Measurements from ENCODE around the gene ARID3A.
A peak's percentile ranks its signal among the peaks of the same experiment; 100 is the strongest.
"Not testable (repeated sequence)": the region's sequence is repeated elsewhere in the genome, so short reads cannot be mapped to it uniquely, and the experiment has no call there.

ARID3A gene

DNA sequence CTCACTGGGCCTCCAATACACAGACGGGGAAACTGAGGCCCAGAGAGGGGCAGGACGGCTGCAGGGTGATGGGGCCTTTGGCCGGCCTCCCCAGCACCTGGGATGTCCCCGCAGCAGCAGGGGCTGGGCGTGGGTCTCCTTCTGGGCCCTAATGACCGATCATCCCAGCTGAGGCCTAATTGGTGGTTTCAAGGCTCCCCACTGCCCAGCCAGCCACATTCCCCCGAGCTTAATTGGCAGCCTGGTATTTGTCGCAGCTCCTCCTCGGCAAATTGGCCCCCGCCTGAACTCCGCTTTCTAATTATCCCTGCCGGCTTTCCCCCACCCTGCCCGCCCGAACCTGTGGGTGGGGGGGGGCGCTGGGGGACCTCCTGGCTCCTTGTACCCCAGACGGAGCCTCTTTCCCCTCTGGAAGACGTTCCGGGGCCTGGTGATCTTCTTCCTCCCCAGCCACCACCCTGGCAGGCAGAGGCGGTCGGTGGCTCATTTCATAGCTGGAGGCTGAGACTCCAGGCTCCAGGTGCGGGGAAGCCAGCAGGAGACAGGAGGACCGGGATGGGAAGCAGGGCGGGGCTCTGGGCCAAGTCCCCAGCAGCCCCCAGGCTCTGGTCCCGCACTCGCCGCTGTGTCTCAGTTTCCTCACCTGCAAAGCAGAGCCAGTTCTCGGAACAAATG, 31.1 kb downstream of the ARID3A start:
- Histone ChIP-seq H3K4me1 (ENCODE audit: control insufficient read depth, insufficient read depth, low read length) (peaks cover 16% of the 10 kb centered on the region), H3K9me3 (replicated peaks; ENCODE audit: low read length) (no peaks in the 10 kb centered on the region), H3K4me3 (ENCODE audit: low read length) (no peak overlapping the region), H3K9ac (ENCODE audit: low read depth, low read length) (no peak overlapping the region), H3K27me3 (ENCODE audit: control insufficient read depth, insufficient read depth, low read length) (no peaks in the 10 kb centered on the region), H3K4me2 (ENCODE audit: low read length) (peak overlapping the region; percentile 21), H3K36me3 (ENCODE audit: insufficient read depth, low read length) (no peaks in the 10 kb centered on the region)

GRCh38 chr19:957578-957977, 31.7 kb downstream of the ARID3A start:
- peaks cover 19% of the 10 kb centered on the region for H3K4me1 ChIP-seq (ENCODE audit: control insufficient read depth, insufficient read depth, low read length)
- not testable (repeated sequence) for H3K27me3 ChIP-seq (ENCODE audit: control insufficient read depth, insufficient read depth, low read length); H3K9ac ChIP-seq (ENCODE audit: low read depth, low read length)

GRCh38 chr19:958967-959855, 33.4 kb downstream of the ARID3A start:
- Histone ChIP-seq H3K4me3 (ENCODE audit: low read length) (no peak overlapping the region), H3K9ac (ENCODE audit: low read depth, low read length) (no peak overlapping the region), H3K4me1 (ENCODE audit: control insufficient read depth, insufficient read depth, low read length) (peaks cover 24% of the 10 kb centered on the region), H3K9me3 (replicated peaks; ENCODE audit: low read length) (no peaks in the 10 kb centered on the region), H3K27me3 (ENCODE audit: control insufficient read depth, insufficient read depth, low read length) (no peaks in the 10 kb centered on the region), H3K36me3 (ENCODE audit: insufficient read depth, low read length) (peaks cover 2% of the 10 kb centered on the region), H3K4me2 (ENCODE audit: low read length) (no peak overlapping the region)

More at GRCh38 chr19:957578-957977, 31.7 kb downstream of the ARID3A start:
- H3K9me3 ChIP-seq (replicated peaks; ENCODE audit: low read length); H3K36me3 ChIP-seq (ENCODE audit: insufficient read depth, low read length); H3K4me2 ChIP-seq (ENCODE audit: low read length); H3K4me3 ChIP-seq (ENCODE audit: low read length): not testable (repeated sequence)

DNA sequence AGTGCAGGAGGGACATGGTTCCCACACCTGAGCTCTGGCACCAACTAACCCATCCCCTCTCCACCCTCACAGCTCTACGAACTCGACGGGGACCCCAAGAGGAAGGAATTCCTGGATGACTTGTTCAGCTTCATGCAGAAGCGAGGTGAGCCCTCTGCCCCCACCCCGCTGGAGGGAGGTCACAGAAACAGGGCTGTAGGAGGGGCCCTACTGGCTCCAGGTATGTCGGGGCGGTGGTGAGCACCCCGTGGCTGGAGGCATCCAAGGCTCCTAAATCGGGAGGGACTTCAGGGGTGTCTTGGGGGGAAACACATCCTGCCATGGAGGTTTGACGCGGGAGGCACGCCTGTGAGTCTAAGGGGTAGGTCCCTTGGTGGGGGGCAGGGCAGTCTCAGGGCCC, 34.2 kb downstream of the ARID3A start:
- peaks cover 24% of the 10 kb centered on the region for H3K4me1 ChIP-seq (ENCODE audit: control insufficient read depth, insufficient read depth, low read length)
- H3K36me3 ChIP-seq (ENCODE audit: insufficient read depth, low read length) = peaks cover 9% of the 10 kb centered on the region
- H3K27me3 ChIP-seq (ENCODE audit: control insufficient read depth, insufficient read depth, low read length) = no peaks in the 10 kb centered on the region

GRCh38 chr19:960601-960938, 34.7 kb downstream of the ARID3A start:
- Histone ChIP-seq H3K4me2 (ENCODE audit: low read length) (no peak overlapping the region), H3K36me3 (ENCODE audit: insufficient read depth, low read length) (peaks cover 15% of the 10 kb centered on the region)

More for the DNA sequence above, 34.2 kb downstream of the ARID3A start:
- no peak overlapping the region for H3K4me3 ChIP-seq (ENCODE audit: low read length)
- H3K9me3 ChIP-seq (replicated peaks; ENCODE audit: low read length) = no peaks in the 10 kb centered on the region
- no peak overlapping the region for H3K9ac ChIP-seq (ENCODE audit: low read depth, low read length)
- H3K4me2 ChIP-seq (ENCODE audit: low read length) = no peak overlapping the region

GRCh38 chr19:961866-962620, 36.2 kb downstream of the ARID3A start:
- H3K9me3 ChIP-seq (replicated peaks; ENCODE audit: low read length) = no peaks in the 10 kb centered on the region
- H3K4me1 ChIP-seq (ENCODE audit: control insufficient read depth, insufficient read depth, low read length) = peaks cover 18% of the 10 kb centered on the region
- peaks cover 20% of the 10 kb centered on the region for H3K36me3 ChIP-seq (ENCODE audit: insufficient read depth, low read length)
- no peaks in the 10 kb centered on the region for H3K27me3 ChIP-seq (ENCODE audit: control insufficient read depth, insufficient read depth, low read length)
- H3K4me2 ChIP-seq (ENCODE audit: low read length) = no peak overlapping the region
- H3K4me3 ChIP-seq (ENCODE audit: low read length) = no peak overlapping the region
- H3K9ac ChIP-seq (ENCODE audit: low read depth, low read length) = no peak overlapping the region

More at GRCh38 chr19:960601-960938, 34.7 kb downstream of the ARID3A start:
- H3K4me1 ChIP-seq (ENCODE audit: control insufficient read depth, insufficient read depth, low read length) = peaks cover 24% of the 10 kb centered on the region
- no peaks in the 10 kb centered on the region for H3K9me3 ChIP-seq (replicated peaks; ENCODE audit: low read length)
- H3K4me3 ChIP-seq (ENCODE audit: low read length) = no peak overlapping the region
- H3K27me3 ChIP-seq (ENCODE audit: control insufficient read depth, insufficient read depth, low read length) = no peaks in the 10 kb centered on the region
- H3K9ac ChIP-seq (ENCODE audit: low read depth, low read length) = no peak overlapping the region

DNA sequence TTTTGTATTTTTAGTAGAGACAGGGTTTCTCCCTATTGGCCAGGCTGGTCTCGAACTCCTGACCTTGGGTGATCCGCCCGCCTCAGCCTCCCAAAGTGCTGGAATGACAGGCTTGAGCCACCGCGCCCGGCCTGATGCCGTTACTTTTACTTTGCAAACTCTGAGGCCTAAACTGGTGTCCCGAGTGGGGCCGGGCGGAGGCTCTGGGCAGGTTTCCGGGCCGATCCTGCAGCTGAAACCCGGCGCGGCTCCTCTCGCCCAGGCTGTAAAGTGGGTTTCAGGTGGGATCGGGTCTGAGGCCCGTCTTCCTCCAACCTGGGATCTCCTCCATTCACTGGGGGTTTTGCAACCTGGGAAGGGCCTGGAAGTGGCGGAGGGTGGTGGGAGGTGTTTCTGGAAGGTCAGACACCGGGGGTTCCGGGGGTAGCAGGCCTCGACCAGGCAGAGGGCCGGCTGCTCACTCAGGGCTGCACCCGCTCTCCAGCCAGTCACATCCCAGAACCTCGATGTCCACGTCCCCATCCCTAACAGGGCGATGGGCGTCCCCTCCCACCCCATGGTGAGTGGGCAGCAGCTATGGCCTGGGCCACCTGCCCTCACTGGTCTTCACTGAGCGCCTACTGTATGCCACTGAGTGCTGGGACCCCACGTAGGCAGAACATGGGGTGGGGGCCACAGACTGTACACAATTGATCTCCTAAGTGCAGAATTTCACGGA, 37.0 kb downstream of the ARID3A start:
- Histone ChIP-seq H3K4me3 (ENCODE audit: low read length) (no peak overlapping the region), H3K9me3 (replicated peaks; ENCODE audit: low read length) (no peaks in the 10 kb centered on the region), H3K4me2 (ENCODE audit: low read length) (no peak overlapping the region), H3K36me3 (ENCODE audit: insufficient read depth, low read length) (peaks cover 20% of the 10 kb centered on the region), H3K27me3 (ENCODE audit: control insufficient read depth, insufficient read depth, low read length) (no peaks in the 10 kb centered on the region), H3K4me1 (ENCODE audit: control insufficient read depth, insufficient read depth, low read length) (peaks cover 15% of the 10 kb centered on the region), H3K9ac (ENCODE audit: low read depth, low read length) (no peak overlapping the region)

DNA sequence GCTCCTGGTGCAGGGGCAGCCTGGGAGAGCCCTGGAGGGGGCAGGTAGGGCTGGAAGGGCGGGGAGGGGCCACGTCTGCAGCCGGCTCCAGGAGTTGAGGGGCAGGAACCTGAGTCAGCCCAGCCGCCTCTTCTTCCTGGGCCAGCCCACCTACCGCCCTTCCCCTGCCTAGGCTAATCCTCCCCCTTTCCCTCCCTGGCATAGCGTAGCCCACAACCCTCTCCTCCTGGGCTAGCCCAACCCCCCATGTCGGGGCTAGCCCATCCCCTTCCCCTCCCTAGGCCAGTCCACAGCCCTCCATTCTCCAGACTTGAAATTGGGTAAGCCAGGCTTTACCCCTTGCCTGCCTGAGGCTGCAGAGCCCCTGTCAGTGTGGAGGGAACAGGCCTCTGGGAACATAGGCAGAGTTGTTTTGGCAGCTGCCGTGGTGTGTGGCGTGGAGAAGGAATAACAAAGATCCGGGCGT, 37.7 kb downstream of the ARID3A start:
- H3K36me3 ChIP-seq (ENCODE audit: insufficient read depth, low read length) = peaks cover 24% of the 10 kb centered on the region
- peaks cover 15% of the 10 kb centered on the region for H3K4me1 ChIP-seq (ENCODE audit: control insufficient read depth, insufficient read depth, low read length)
- H3K4me2 ChIP-seq (ENCODE audit: low read length) = no peak overlapping the region
- no peaks in the 10 kb centered on the region for H3K9me3 ChIP-seq (replicated peaks; ENCODE audit: low read length)
- no peaks in the 10 kb centered on the region for H3K27me3 ChIP-seq (ENCODE audit: control insufficient read depth, insufficient read depth, low read length)
- H3K9ac ChIP-seq (ENCODE audit: low read depth, low read length) = no peak overlapping the region
- H3K4me3 ChIP-seq (ENCODE audit: low read length) = no peak overlapping the region

- Histone ChIP-seq H3K27me3 (ENCODE audit: control insufficient read depth, insufficient read depth, low read length) (no peaks in the 10 kb centered on the region), H3K4me2 (ENCODE audit: low read length) (no peak overlapping the region), H3K36me3 (ENCODE audit: insufficient read depth, low read length) (peaks cover 28% of the 10 kb centered on the region), H3K4me1 (ENCODE audit: control insufficient read depth, insufficient read depth, low read length) (peaks cover 15% of the 10 kb centered on the region), H3K4me3 (ENCODE audit: low read length) (no peak overlapping the region), H3K9me3 (replicated peaks; ENCODE audit: low read length) (no peaks in the 10 kb centered on the region), H3K9ac (ENCODE audit: low read depth, low read length) (no peak overlapping the region)
Measured at GRCh38 chr19:964116-964520, 38.3 kb downstream of the ARID3A start.

GRCh38 chr19:964761-965694, 39.2 kb downstream of the ARID3A start:
- peaks cover 28% of the 10 kb centered on the region for H3K36me3 ChIP-seq (ENCODE audit: insufficient read depth, low read length)
- H3K9ac ChIP-seq (ENCODE audit: low read depth, low read length) = no peak overlapping the region
- no peaks in the 10 kb centered on the region for H3K27me3 ChIP-seq (ENCODE audit: control insufficient read depth, insufficient read depth, low read length)
- no peak overlapping the region for H3K4me2 ChIP-seq (ENCODE audit: low read length)
- H3K9me3 ChIP-seq (replicated peaks; ENCODE audit: low read length) = no peaks in the 10 kb centered on the region
- no peak overlapping the region for H3K4me3 ChIP-seq (ENCODE audit: low read length)
- peaks cover 15% of the 10 kb centered on the region for H3K4me1 ChIP-seq (ENCODE audit: control insufficient read depth, insufficient read depth, low read length)
